Measurements from ENCODE around the gene PRR5L.

DNA sequence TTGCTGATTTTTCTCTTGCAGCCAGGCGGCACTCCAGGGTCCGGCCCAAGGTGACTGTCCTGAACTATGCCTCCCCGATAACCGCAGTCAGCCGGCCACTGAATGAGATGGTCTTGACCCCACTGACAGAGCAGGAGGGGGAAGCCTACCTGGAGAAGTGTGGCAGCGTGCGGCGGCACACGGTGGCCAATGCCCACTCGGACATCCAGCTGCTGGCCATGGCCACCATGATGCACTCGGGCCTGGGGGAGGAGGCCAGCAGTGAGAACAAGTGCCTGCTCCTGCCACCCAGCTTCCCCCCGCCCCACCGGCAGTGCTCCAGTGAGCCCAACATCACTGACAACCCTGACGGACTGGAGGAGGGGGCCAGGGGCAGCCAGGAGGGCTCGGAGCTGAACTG is 166.2 kb downstream of the PRR5L start:
- TF ChIP-seq, protein P1, sequence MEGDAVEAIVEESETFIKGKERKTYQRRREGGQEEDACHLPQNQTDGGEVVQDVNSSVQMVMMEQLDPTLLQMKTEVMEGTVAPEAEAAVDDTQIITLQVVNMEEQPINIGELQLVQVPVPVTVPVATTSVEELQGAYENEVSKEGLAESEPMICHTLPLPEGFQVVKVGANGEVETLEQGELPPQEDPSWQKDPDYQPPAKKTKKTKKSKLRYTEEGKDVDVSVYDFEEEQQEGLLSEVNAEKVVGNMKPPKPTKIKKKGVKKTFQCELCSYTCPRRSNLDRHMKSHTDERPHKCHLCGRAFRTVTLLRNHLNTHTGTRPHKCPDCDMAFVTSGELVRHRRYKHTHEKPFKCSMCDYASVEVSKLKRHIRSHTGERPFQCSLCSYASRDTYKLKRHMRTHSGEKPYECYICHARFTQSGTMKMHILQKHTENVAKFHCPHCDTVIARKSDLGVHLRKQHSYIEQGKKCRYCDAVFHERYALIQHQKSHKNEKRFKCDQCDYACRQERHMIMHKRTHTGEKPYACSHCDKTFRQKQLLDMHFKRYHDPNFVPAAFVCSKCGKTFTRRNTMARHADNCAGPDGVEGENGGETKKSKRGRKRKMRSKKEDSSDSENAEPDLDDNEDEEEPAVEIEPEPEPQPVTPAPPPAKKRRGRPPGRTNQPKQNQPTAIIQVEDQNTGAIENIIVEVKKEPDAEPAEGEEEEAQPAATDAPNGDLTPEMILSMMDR (IDR thresholded peaks at IDR 0.05; ENCODE audit: poor library complexity) = no peak
- TF ChIP-seq EZH2 (IDR thresholded peaks at IDR 0.05; ENCODE audit: borderline replicate concordance) (no peak), EZH2phosphoT487 (IDR thresholded peaks at IDR 0.05; ENCODE audit: low read depth, severe bottlenecking, unreplicated experiment) (no peak)
